ENCODE measurements around the gene NAGLU. TPM values are rescaled to one million over a fixed set of nuclear protein-coding genes. Genes with fewer than 3 reads are reported as not detected.
"Not testable (repeated sequence)": the region's sequence is repeated elsewhere in the genome, so short reads cannot be mapped to it uniquely, and the experiment has no call there.

NAGLU gene
- total and polyA plus RNA-seq, 2 donors from 2014 or later: 37.5 to 52.7 TPM

- FAIRE-seq: no peak
- intact Hi-C loops (cut with DNase I): no loop called here
Measured at GRCh38 chr17:42555122-42555622, 19.1 kb downstream of the NAGLU start.

GRCh38 chr17:42555961-42556617, 20.0 kb downstream of the NAGLU start:
- H3K4me3 ChIP-seq (ENCODE audit: low read length in 3 of 3); H3K27me3 ChIP-seq (ENCODE audit: control insufficient read depth, insufficient read depth, low read length); H3K36me3 ChIP-seq (ENCODE audit: control insufficient read depth in 2 of 3, insufficient read depth in 3 of 3, low read length in 3 of 3); H3K9ac ChIP-seq (ENCODE audit: low read length in 3 of 3); intact Hi-C loops (cut with DNase I); H3K9me3 ChIP-seq (ENCODE audit: control insufficient read depth in 2 of 3, insufficient read depth in 1 of 3, low read length in 3 of 3); FAIRE-seq; H3K27ac ChIP-seq (ENCODE audit: low read depth in 2 of 2, low read length in 2 of 2): not testable (repeated sequence)
- H3K4me1 ChIP-seq (ENCODE audit: control insufficient read depth in 2 of 3, insufficient read depth in 2 of 3, low read depth in 1 of 3, low read length in 3 of 3): peaks cover 0 to 12% (median 0%) of the 10 kb centered on the region in 3 donors
- DNase-seq: peak in 2 of 5 donors; percentile 29 to 66

More at GRCh38 chr17:42555122-42555622, 19.1 kb downstream of the NAGLU start:
- Histone ChIP-seq H3K4me3 (ENCODE audit: low read length in 3 of 3) (peak overlapping the region; percentile 66 to 81 (median 80)), H3K4me1 (ENCODE audit: control insufficient read depth in 2 of 3, insufficient read depth in 2 of 3, low read depth in 1 of 3, low read length in 3 of 3) (peaks cover 0 to 12% (median 0%) of the 10 kb centered on the region in 3 donors), H3K27me3 (ENCODE audit: control insufficient read depth, insufficient read depth, low read length) (no peaks in the 10 kb centered on the region), H3K9ac (ENCODE audit: low read length in 3 of 3) (peak overlapping the region; percentile 70 to 73 (median 71)), H3K9me3 (ENCODE audit: control insufficient read depth in 2 of 3, insufficient read depth in 1 of 3, low read length in 3 of 3) (no peaks in the 10 kb centered on the region), H3K27ac (ENCODE audit: low read depth in 2 of 2, low read length in 2 of 2) (peak overlapping the region; percentile 85 to 87), H3K36me3 (ENCODE audit: control insufficient read depth in 2 of 3, insufficient read depth in 3 of 3, low read length in 3 of 3) (no peaks in the 10 kb centered on the region)
- TF ChIP-seq CTCF (IDR thresholded peaks at IDR 0.05; ENCODE audit: borderline replicate concordance, extremely low read depth, insufficient read depth): no peak
- DNase-seq: peak in 1 of 5 donors; percentile 55

DNA sequence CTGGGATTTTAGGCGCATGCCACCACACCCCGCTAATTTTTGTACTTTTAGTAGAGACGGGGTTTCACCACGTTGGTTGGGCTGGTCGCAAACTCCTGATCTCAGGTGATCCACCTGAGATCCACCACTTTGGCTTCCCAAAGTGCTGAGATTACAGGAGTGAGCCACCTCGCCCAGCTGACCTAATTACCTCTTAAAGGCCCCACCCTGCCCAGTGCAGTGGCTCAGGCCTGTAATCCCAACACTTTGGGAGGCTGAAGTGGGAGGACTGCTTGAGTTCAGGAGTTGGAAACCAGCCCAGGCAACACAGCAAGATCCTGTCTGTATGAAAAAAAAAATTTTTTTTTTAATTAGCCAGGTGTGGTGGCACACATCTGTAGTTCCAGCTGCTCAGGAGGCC, 23.0 kb downstream of the NAGLU start:
- Histone ChIP-seq H3K27me3 (ENCODE audit: control insufficient read depth, insufficient read depth, low read length) (no peaks in the 10 kb centered on the region), H3K9ac (ENCODE audit: low read length in 3 of 3) (no peak overlapping the region), H3K9me3 (ENCODE audit: control insufficient read depth in 2 of 3, insufficient read depth in 1 of 3, low read length in 3 of 3) (no peaks in the 10 kb centered on the region), H3K27ac (ENCODE audit: low read depth in 2 of 2, low read length in 2 of 2) (no peak overlapping the region), H3K36me3 (ENCODE audit: control insufficient read depth in 2 of 3, insufficient read depth in 3 of 3, low read length in 3 of 3) (no peaks in the 10 kb centered on the region), H3K4me3 (ENCODE audit: low read length in 3 of 3) (no peak overlapping the region), H3K4me1 (ENCODE audit: control insufficient read depth in 2 of 3, insufficient read depth in 2 of 3, low read depth in 1 of 3, low read length in 3 of 3) (peaks cover 0 to 26% (median 6%) of the 10 kb centered on the region in 3 donors)
- no peak for TF ChIP-seq CTCF (IDR thresholded peaks at IDR 0.05; ENCODE audit: borderline replicate concordance, extremely low read depth, insufficient read depth)
- intact Hi-C loops (cut with DNase I): no loop called here
- no peak for FAIRE-seq
- no peak for DNase-seq

DNA sequence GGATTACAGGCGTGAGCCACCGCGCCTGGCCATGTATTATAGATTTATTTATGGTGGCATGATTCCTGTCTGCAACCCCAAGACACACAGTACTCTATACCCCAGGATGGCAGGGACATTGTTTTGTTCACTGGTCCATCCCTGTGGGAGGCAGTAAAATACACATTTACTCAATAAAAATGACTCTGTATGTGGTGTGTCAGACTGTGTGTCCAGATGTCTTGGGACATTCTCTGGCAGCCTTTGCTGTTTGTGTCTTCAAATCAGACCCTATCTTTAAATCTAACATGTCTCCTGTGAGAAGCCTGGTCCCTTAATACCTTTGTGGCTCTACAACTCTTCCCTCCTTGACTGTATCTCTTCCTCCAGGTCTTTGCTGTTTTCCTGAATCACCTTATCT, 24.2 kb downstream of the NAGLU start:
- no peak for TF ChIP-seq CTCF (IDR thresholded peaks at IDR 0.05; ENCODE audit: borderline replicate concordance, extremely low read depth, insufficient read depth)
- Histone ChIP-seq H3K9me3 (ENCODE audit: control insufficient read depth in 2 of 3, insufficient read depth in 1 of 3, low read length in 3 of 3) (no peaks in the 10 kb centered on the region), H3K36me3 (ENCODE audit: control insufficient read depth in 2 of 3, insufficient read depth in 3 of 3, low read length in 3 of 3) (peaks cover 3 to 11% (median 6%) of the 10 kb centered on the region in 3 donors), H3K4me3 (ENCODE audit: low read length in 3 of 3) (no peak overlapping the region), H3K27me3 (ENCODE audit: control insufficient read depth, insufficient read depth, low read length) (no peaks in the 10 kb centered on the region), H3K4me1 (ENCODE audit: control insufficient read depth in 2 of 3, insufficient read depth in 2 of 3, low read depth in 1 of 3, low read length in 3 of 3) (peaks cover 0 to 28% (median 13%) of the 10 kb centered on the region in 3 donors), H3K9ac (ENCODE audit: low read length in 3 of 3) (no peak overlapping the region), H3K27ac (ENCODE audit: low read depth in 2 of 2, low read length in 2 of 2) (no peak overlapping the region)
- DNase-seq (no peak), FAIRE-seq (no peak)
- intact Hi-C loops (cut with DNase I): no loop called here

Data from kidney (tissue), 14 donors.